ENCODE results near the gene DBR1. TPM values are rescaled to one million over a fixed set of nuclear protein-coding genes. Genes with fewer than 3 reads are reported as not detected.
"Not testable (repeated sequence)": the region's sequence is repeated elsewhere in the genome, so short reads cannot be mapped to it uniquely, and the experiment has no call there.

The DBR1 gene
- total and polyA plus RNA-seq, 2 experiments from 2014 or later, result 9.7 to 17.2 TPM

DNA sequence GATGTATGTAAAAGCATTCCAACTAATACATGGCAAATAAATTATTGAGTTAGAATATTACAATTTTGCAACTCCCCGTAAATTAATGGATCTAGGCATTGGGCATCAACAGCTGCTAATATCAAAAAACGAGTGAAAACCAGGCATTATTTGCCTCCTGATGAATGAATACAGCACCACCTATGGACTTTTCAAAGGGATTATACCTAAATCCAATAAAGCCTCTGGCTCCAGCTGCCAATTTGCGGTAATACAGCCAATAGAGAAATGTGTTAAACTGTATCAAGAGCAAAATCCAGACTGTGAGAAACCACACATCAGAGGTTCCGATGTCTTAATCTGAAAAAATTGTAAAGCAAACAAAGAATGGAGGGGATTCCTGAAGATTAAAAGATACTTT, 26.2 kb downstream of the DBR1 start:
- Histone ChIP-seq H3K4me3 (no peak overlapping the region), H3K27ac (ENCODE audit: low read depth) (no peak overlapping the region), H4K20me1 (replicated peaks; ENCODE audit: insufficient read depth) (no peaks in the 10 kb centered on the region), H3K27me3 (ENCODE audit: insufficient read depth) (no peaks in the 10 kb centered on the region), H3F3A (replicated peaks; ENCODE audit: low read depth) (no peaks in the 10 kb centered on the region), H3K4me2 (no peak overlapping the region), H3K79me2 (replicated peaks; ENCODE audit: insufficient read depth) (no peaks in the 10 kb centered on the region), H3K36me3 (ENCODE audit: insufficient read depth) (no peaks in the 10 kb centered on the region), H3K9me2 (ENCODE audit: insufficient read depth) (no peaks in the 10 kb centered on the region), H2AFZ (no peak overlapping the region), H3K4me1 (ENCODE audit: insufficient read depth) (no peaks in the 10 kb centered on the region)
- Mint-ChIP-seq H3K9me3 (peaks cover 1% of the 10 kb centered on the region; the same call in 2 of the 3 replicates), H3K36me3 (ENCODE audit: low read depth) (no peaks in the 10 kb centered on the region), H3K27ac (no peak overlapping the region), H3K4me3 (no peak overlapping the region), H3K27me3 (ENCODE audit: insufficient read depth, low read depth, poor library complexity) (no peaks in the 10 kb centered on the region), H3K4me1 (no peaks in the 10 kb centered on the region)
- DNase-seq (ENCODE audit: low spot score) (no peak), ATAC-seq (no peak)
- TF ChIP-seq STAT1 (IDR thresholded peaks at IDR 0.05; ENCODE audit: unreplicated experiment), result no peak
- TF ChIP-seq, protein P1, sequence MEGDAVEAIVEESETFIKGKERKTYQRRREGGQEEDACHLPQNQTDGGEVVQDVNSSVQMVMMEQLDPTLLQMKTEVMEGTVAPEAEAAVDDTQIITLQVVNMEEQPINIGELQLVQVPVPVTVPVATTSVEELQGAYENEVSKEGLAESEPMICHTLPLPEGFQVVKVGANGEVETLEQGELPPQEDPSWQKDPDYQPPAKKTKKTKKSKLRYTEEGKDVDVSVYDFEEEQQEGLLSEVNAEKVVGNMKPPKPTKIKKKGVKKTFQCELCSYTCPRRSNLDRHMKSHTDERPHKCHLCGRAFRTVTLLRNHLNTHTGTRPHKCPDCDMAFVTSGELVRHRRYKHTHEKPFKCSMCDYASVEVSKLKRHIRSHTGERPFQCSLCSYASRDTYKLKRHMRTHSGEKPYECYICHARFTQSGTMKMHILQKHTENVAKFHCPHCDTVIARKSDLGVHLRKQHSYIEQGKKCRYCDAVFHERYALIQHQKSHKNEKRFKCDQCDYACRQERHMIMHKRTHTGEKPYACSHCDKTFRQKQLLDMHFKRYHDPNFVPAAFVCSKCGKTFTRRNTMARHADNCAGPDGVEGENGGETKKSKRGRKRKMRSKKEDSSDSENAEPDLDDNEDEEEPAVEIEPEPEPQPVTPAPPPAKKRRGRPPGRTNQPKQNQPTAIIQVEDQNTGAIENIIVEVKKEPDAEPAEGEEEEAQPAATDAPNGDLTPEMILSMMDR (conservative IDR thresholded peaks at IDR 0.05; ENCODE audit: low read depth in 2 of 2), result peak in 1 of 2 experiments; percentile 27; a peak in 1 of 4 replicates

DNA sequence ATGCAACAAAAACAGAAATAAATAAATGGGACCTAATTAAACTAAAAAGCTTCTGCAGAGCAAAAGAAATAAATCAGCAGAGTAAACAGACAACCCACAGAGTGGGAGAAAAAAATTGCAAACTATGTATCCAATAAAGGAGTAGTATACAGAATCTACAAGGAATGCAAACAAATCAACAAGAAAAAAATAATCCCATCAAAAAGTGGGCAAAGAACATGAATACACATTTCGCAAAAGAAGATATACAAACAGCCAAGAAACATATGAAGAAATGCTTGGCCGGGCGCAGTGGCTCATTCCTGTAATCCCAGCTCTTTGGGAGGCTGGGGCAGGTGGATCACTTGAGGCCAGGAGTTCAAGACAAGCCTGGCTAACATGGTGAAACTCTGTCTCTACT, 32.5 kb downstream of the DBR1 start:
- H3K27ac ChIP-seq (ENCODE audit: low read depth); H3F3A ChIP-seq (replicated peaks; ENCODE audit: low read depth); H3K79me2 ChIP-seq (replicated peaks; ENCODE audit: insufficient read depth); H3K27me3 Mint-ChIP-seq (ENCODE audit: insufficient read depth, low read depth, poor library complexity); DNase-seq (ENCODE audit: low spot score); H3K36me3 ChIP-seq (ENCODE audit: insufficient read depth); H3K27ac Mint-ChIP-seq; H3K4me3 Mint-ChIP-seq; H4K20me1 ChIP-seq (replicated peaks; ENCODE audit: insufficient read depth); H3K4me2 ChIP-seq; H3K4me1 ChIP-seq (ENCODE audit: insufficient read depth); H3K27me3 ChIP-seq (ENCODE audit: insufficient read depth); H3K9me3 Mint-ChIP-seq; H3K4me1 Mint-ChIP-seq; H3K36me3 Mint-ChIP-seq (ENCODE audit: low read depth); H3K4me3 ChIP-seq; ATAC-seq: not testable (repeated sequence)
- peaks cover 16% of the 10 kb centered on the region; the same call in 1 of the 2 replicates for H3K9me2 ChIP-seq (ENCODE audit: insufficient read depth)
- H2AFZ ChIP-seq, result peak overlapping the region; percentile 6; the same call in 1 of the 2 replicates

DNA sequence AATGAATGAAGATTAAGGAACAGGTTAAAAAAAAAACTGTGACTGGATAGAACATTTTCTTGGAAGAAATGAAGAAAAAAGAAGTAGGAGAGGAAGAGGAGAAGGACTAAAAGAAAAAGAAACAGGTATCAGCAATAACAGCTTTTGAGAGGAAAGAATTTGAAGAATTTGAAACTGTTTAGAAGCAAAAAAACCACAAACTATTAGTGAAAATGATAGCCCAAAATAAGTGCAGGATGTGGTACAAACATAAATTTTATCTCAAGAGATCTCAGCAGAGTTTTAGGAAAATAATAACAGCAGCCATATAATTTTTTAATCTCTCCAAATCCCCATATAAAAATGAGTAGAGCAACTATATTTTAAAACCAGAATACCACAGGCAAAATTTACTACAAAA, 33.8 kb downstream of the DBR1 start:
- no peak for ATAC-seq
- H3K36me3 Mint-ChIP-seq (ENCODE audit: low read depth), result no peaks in the 10 kb centered on the region
- no peaks in the 10 kb centered on the region for H3K79me2 ChIP-seq (replicated peaks; ENCODE audit: insufficient read depth)
- no peaks in the 10 kb centered on the region for H3K36me3 ChIP-seq (ENCODE audit: insufficient read depth)
- H3K4me2 ChIP-seq, result no peak overlapping the region
- H3K4me3 Mint-ChIP-seq, result no peak overlapping the region
- H3K4me1 ChIP-seq (ENCODE audit: insufficient read depth), result no peaks in the 10 kb centered on the region
- no peak overlapping the region for H3K4me3 ChIP-seq
- H3K27me3 Mint-ChIP-seq (ENCODE audit: insufficient read depth, low read depth, poor library complexity), result no peaks in the 10 kb centered on the region
- H3K9me2 ChIP-seq (ENCODE audit: insufficient read depth), result peaks cover 25% of the 10 kb centered on the region
- no peaks in the 10 kb centered on the region for H3K27me3 ChIP-seq (ENCODE audit: insufficient read depth)
- no peaks in the 10 kb centered on the region for H4K20me1 ChIP-seq (replicated peaks; ENCODE audit: insufficient read depth)
- peak overlapping the region; percentile 6; the same call in 1 of the 2 replicates for H2AFZ ChIP-seq
- no peak for DNase-seq (ENCODE audit: low spot score)
- H3K27ac ChIP-seq (ENCODE audit: low read depth), result no peak overlapping the region
- no peak overlapping the region for H3K27ac Mint-ChIP-seq
- H3K4me1 Mint-ChIP-seq, result peaks cover 4% of the 10 kb centered on the region; the same call in 2 of the 3 replicates
- H3F3A ChIP-seq (replicated peaks; ENCODE audit: low read depth), result no peaks in the 10 kb centered on the region
- no peaks in the 10 kb centered on the region; the same call in 2 of the 3 replicates for H3K9me3 Mint-ChIP-seq
- TF ChIP-seq, protein P2, sequence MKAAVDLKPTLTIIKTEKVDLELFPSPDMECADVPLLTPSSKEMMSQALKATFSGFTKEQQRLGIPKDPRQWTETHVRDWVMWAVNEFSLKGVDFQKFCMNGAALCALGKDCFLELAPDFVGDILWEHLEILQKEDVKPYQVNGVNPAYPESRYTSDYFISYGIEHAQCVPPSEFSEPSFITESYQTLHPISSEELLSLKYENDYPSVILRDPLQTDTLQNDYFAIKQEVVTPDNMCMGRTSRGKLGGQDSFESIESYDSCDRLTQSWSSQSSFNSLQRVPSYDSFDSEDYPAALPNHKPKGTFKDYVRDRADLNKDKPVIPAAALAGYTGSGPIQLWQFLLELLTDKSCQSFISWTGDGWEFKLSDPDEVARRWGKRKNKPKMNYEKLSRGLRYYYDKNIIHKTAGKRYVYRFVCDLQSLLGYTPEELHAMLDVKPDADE (IDR thresholded peaks at IDR 0.05), result no peak
- TF ChIP-seq STAT1 (IDR thresholded peaks at IDR 0.05; ENCODE audit: unreplicated experiment) (no peak), EZH2 (IDR thresholded peaks at IDR 0.05; ENCODE audit: low read depth, unreplicated experiment) (no peak), POLR2AphosphoS5 (IDR thresholded peaks at IDR 0.05; ENCODE audit: low read depth) (no peak)
- TF ChIP-seq, protein P3, sequence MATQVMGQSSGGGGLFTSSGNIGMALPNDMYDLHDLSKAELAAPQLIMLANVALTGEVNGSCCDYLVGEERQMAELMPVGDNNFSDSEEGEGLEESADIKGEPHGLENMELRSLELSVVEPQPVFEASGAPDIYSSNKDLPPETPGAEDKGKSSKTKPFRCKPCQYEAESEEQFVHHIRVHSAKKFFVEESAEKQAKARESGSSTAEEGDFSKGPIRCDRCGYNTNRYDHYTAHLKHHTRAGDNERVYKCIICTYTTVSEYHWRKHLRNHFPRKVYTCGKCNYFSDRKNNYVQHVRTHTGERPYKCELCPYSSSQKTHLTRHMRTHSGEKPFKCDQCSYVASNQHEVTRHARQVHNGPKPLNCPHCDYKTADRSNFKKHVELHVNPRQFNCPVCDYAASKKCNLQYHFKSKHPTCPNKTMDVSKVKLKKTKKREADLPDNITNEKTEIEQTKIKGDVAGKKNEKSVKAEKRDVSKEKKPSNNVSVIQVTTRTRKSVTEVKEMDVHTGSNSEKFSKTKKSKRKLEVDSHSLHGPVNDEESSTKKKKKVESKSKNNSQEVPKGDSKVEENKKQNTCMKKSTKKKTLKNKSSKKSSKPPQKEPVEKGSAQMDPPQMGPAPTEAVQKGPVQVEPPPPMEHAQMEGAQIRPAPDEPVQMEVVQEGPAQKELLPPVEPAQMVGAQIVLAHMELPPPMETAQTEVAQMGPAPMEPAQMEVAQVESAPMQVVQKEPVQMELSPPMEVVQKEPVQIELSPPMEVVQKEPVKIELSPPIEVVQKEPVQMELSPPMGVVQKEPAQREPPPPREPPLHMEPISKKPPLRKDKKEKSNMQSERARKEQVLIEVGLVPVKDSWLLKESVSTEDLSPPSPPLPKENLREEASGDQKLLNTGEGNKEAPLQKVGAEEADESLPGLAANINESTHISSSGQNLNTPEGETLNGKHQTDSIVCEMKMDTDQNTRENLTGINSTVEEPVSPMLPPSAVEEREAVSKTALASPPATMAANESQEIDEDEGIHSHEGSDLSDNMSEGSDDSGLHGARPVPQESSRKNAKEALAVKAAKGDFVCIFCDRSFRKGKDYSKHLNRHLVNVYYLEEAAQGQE (IDR thresholded peaks at IDR 0.05; ENCODE audit: unreplicated experiment), result no peak
